Gastrocnemius medialis (tissue), 4 donors: ENCODE data around the gene CATSPER4. TPM values are rescaled to one million over a fixed set of nuclear protein-coding genes. Genes with fewer than 3 reads are reported as not detected.

Experiments used
- ATAC-seq, 2 donors: fragments of 150-250 bp; one replicate each; pipeline ENCODE4 v1.9.1; 2016
- DNase-seq, 2 donors: peaks; one replicate each; pipeline ENCODE4 v3.0.0-alpha.2; 2019
- H3K27ac ChIP-seq, 4 donors: fragments of 200-600 bp; sonication (generic); 1 replicate in 1 of 4; 2 replicates in 3 of 4; pipeline ENCODE4 v1.5.1; 2016 to 2018; ENCODE audit warnings: mild to moderate bottlenecking in 2 of 4, moderate library complexity in 1 of 4
- H3K27me3 ChIP-seq, 3 donors: fragments of 200-600 bp; sonication (generic) in 2 of 3; 1 replicate in 1 of 3; 2 replicates in 2 of 3; pipeline versions ENCODE4 v1.5.1 to v1.6.0; 2016 to 2019; ENCODE audit warnings: mild to moderate bottlenecking in 1 of 3, moderate library complexity in 1 of 3
- H3K36me3 ChIP-seq, 2 donors: fragments of 200-600 bp; sonication (generic) in 1 of 2; one replicate each; pipeline ENCODE4 v1.5.1; 2017 to 2018
- H3K4me1 ChIP-seq, 2 donors: fragments of 200-600 bp; sonication (generic) in 1 of 2; one replicate each; pipeline ENCODE4 v1.5.1; 2016 to 2017; ENCODE audit warnings: mild to moderate bottlenecking in 2 of 2
- H3K4me3 ChIP-seq, 4 donors: fragments of 200-600 bp; sonication (generic) in 3 of 4; 1 replicate in 1 of 4; 2 replicates in 3 of 4; pipeline ENCODE4 v1.5.1; 2016 to 2019; ENCODE audit warnings: mild to moderate bottlenecking in 2 of 4
- H3K9me3 ChIP-seq, 3 donors: fragments of 200-600 bp; sonication (generic) in 2 of 3; 1 replicate in 1 of 3; 2 replicates in 2 of 3; pipeline ENCODE4 v1.5.1; 2016 to 2019
- CTCF ChIP-seq, 5 experiments: fragments of 450-650 bp in 3 of 5; fragments of 200-600 bp in 2 of 5; sonication (generic) in 2 of 5; IDR thresholded peaks in 4 of 5; conservative IDR thresholded peaks in 1 of 5; 1 replicate in 4 of 5; 2 replicates in 1 of 5; pipeline ENCODE4 v1.5.1; 2016 to 2019; ENCODE audit warnings: antibody characterized with exemption in 5 of 5, mild to moderate bottlenecking in 3 of 5, moderate library complexity in 3 of 5
- POLR2A ChIP-seq, 2 donors: fragments of 450-650 bp; IDR thresholded peaks; one replicate each; pipeline ENCODE4 v1.6.1; 2017; ENCODE audit warnings: antibody characterized with exemption in 2 of 2, mild to moderate bottlenecking in 2 of 2, moderate library complexity in 2 of 2
- in situ Hi-C, 4 donors: fragments of 200-750 bp; cut with MboI; loops; one replicate each; pipeline versions ENCODE4 v1.15.0 to v1.8.0; 2017; ENCODE audit warnings: low sequenced_read_pairs in 4 of 4
- intact Hi-C: fragments of 100-400 bp; cut with DNase I; formaldehyde crosslinking; loops from one replicate; pipeline ENCODE4 v1.15.1; 2023; ENCODE audit warnings: low total_unique reads
- total RNA-seq, 4 donors: library from RNA; depleted of rRNA; stranded (reverse); fragments of >200 nt; gene quantifications; one replicate each; pipeline versions ENCODE4 v1.1.0 to v1.2.3, GENCODE V29; 2016

CATSPER4 gene
- total RNA-seq, 4 donors from 2014 or later: not detected

- in situ Hi-C loops: no loop called here
- H3K9me3 ChIP-seq: no peaks in the 10 kb centered on the region
- H3K4me1 ChIP-seq: peaks cover 0 to 6% of the 10 kb centered on the region in 2 donors
- intact Hi-C loops: no loop called here
- ATAC-seq (no peak), DNase-seq (no peak)
- H3K27me3 ChIP-seq: no peaks in the 10 kb centered on the region
- H3K27ac ChIP-seq: no peak overlapping the region
- H3K4me3 ChIP-seq: no peak overlapping the region
- H3K36me3 ChIP-seq: no peaks in the 10 kb centered on the region
- TF ChIP-seq POLR2A (IDR thresholded peaks at IDR 0.05): no peak
- no peak for TF ChIP-seq CTCF (IDR thresholded peaks at IDR 0.05 in 4 of 5, conservative IDR thresholded peaks at IDR 0.05 in 1 of 5)
Measured at GRCh38 chr1:26218906-26219494, 28.6 kb downstream of the CATSPER4 start.

- no peak overlapping the region for H3K27ac ChIP-seq
- in situ Hi-C loops: no loop called here
- H3K9me3 ChIP-seq: no peaks in the 10 kb centered on the region
- DNase-seq (no peak), ATAC-seq (no peak)
- no peaks in the 10 kb centered on the region for H3K27me3 ChIP-seq
- TF ChIP-seq CTCF (IDR thresholded peaks at IDR 0.05 in 4 of 5, conservative IDR thresholded peaks at IDR 0.05 in 1 of 5) (no peak), POLR2A (IDR thresholded peaks at IDR 0.05) (no peak)
- intact Hi-C loops: no loop called here
- H3K4me3 ChIP-seq: no peak overlapping the region
- H3K36me3 ChIP-seq: no peaks in the 10 kb centered on the region
- peaks cover 0 to 6% of the 10 kb centered on the region in 2 donors for H3K4me1 ChIP-seq
Measured at GRCh38 chr1:26220199-26220912, 30.0 kb downstream of the CATSPER4 start.

GRCh38 chr1:26221094-26221493, 30.7 kb downstream of the CATSPER4 start:
- ATAC-seq (no peak), DNase-seq (no peak)
- Histone ChIP-seq H3K4me3 (no peak overlapping the region), H3K27me3 (no peaks in the 10 kb centered on the region), H3K36me3 (no peaks in the 10 kb centered on the region), H3K9me3 (no peaks in the 10 kb centered on the region), H3K4me1 (peaks cover 6% of the 10 kb centered on the region in 2 donors), H3K27ac (no peak overlapping the region)
- in situ Hi-C loops (no loop called here), intact Hi-C loops (no loop called here)
- TF ChIP-seq POLR2A (IDR thresholded peaks at IDR 0.05) (no peak), CTCF (IDR thresholded peaks at IDR 0.05 in 4 of 5, conservative IDR thresholded peaks at IDR 0.05 in 1 of 5) (no peak)

GRCh38 chr1:26224606-26225005, 34.2 kb downstream of the CATSPER4 start:
- H3K36me3 ChIP-seq: no peaks in the 10 kb centered on the region
- ATAC-seq (no peak), DNase-seq (no peak)
- H3K9me3 ChIP-seq: no peaks in the 10 kb centered on the region
- H3K27ac ChIP-seq: peak overlapping the region in 2 of 4 donors; percentile 29 to 66
- peaks cover 0 to 7% of the 10 kb centered on the region in 2 donors for H3K4me1 ChIP-seq
- no peak for TF ChIP-seq POLR2A (IDR thresholded peaks at IDR 0.05)
- no peak for TF ChIP-seq CTCF (IDR thresholded peaks at IDR 0.05 in 4 of 5, conservative IDR thresholded peaks at IDR 0.05 in 1 of 5)
- peak overlapping the region; percentile 59 to 67 (median 60) for H3K4me3 ChIP-seq
- in situ Hi-C loops: loop anchor here in 1 of 4 donors (5.0 kb wide), 1 partner anchor 52 kb away; the partner anchor contains the start of gene ZNF593OS
- H3K27me3 ChIP-seq: no peaks in the 10 kb centered on the region
- intact Hi-C loops: no loop called here
